ENCODE measurements around the gene ZNF850. TPM values are rescaled to one million over a fixed set of nuclear protein-coding genes. Genes with fewer than 3 reads are reported as not detected.

The ZNF850 gene
- total and polyA plus RNA-seq, 9 of the 15 experiments (the other 6 are each of a cell fraction or from before 2014, with no cell fraction given), result 1.2 to 13.0 (median 5.9) TPM

DNA sequence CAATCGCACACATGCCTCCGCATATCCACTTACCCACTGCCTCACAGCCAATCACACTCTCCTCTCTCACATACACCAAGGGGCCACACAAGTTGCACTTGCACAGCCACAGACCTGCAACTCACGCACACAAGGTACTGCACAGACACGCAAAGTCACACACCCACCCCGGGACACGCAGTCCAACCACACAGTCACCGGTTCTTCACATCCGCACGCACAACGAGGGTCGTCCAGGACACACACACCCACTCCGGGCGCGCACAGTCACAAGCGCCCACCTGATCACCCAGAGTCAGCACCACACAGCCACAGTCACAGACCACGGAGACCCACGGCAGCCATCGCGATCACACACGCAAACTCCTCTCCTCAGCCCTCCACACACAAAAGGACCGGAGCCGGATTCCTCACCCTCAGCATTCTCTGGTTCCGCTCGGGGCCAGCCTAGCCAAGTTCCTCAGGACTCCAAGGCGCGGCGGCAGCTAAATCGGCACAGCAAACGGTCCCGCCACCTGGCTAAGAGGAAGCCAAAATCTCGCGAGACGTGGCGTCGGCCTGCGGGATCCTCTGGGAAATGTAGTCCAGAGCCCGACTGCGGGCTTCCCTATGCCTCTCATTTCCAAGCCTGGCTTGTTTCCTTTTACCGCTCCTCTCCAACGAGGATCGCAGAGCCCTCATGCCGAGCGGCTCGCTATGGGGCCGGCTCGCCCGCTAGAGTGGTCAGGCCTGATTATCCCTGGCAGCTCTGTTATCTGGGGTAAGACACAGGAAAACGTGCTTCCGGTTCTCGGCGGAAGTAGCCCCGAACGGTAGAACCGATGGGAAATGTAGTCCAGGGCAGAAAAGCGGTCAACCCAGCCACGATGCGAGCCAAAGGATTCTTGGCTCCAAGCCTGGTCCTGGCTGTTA lies at the start of gene ZNF850 (continued):
- TF ChIP-seq PHF20 (IDR thresholded peaks at IDR 0.05; ENCODE audit: partially characterized antibody), result no peak
- no peak for TF ChIP-seq HLTF (IDR thresholded peaks at IDR 0.05)
- TF ChIP-seq JUND (IDR thresholded peaks at IDR 0.05; ENCODE audit: borderline replicate concordance, low read depth, low read length), result 0 out of 2 replicates have a peak, but pooled peaks have one; percentile 2
- TF ChIP-seq JUND (tag; IDR thresholded peaks at IDR 0.05; ENCODE audit: borderline replicate concordance, low read depth, low read length), result no peak
- peak; percentile 60 for TF ChIP-seq TAF7 (tag; IDR thresholded peaks at IDR 0.05)
- TF ChIP-seq EHMT2 (IDR thresholded peaks at IDR 0.05), result no peak
- TF ChIP-seq SAFB2 (IDR thresholded peaks at IDR 0.05; ENCODE audit: borderline replicate concordance, low read depth, low read length, severe bottlenecking), result no peak
- TF ChIP-seq ZNF512 (tag; IDR thresholded peaks at IDR 0.05), result no peak
- no peak for TF ChIP-seq TARDBP (IDR thresholded peaks at IDR 0.05)
- TF ChIP-seq ZNF175 (CRISPR knock-in tag; IDR thresholded peaks at IDR 0.05; ENCODE audit: low read depth), result peak; percentile 55; the same call in 1 of the 2 replicates
- TF ChIP-seq POLR3G (IDR thresholded peaks at IDR 0.05; ENCODE audit: extremely low read depth, insufficient read length, insufficient replicate concordance), result no peak
- no peak for TF ChIP-seq ARNT (IDR thresholded peaks at IDR 0.05)
- peak; percentile 76; the same call in 1 of the 2 replicates for TF ChIP-seq ETS1 (conservative IDR thresholded peaks at IDR 0.05; ENCODE audit: control insufficient read depth, low read depth, low read length)
- TF ChIP-seq TAF9B (IDR thresholded peaks at IDR 0.05; ENCODE audit: partially characterized antibody), result peak; percentile 20
- no peak for TF ChIP-seq SLC30A9 (CRISPR knock-in tag; IDR thresholded peaks at IDR 0.05)
- TF ChIP-seq ZFP30 (CRISPR knock-in tag; IDR thresholded peaks at IDR 0.05; ENCODE audit: borderline replicate concordance), result no peak
- no peak for TF ChIP-seq ZNF77 (CRISPR knock-in tag; IDR thresholded peaks at IDR 0.05)
- no peak for TF ChIP-seq CLOCK (CRISPR knock-in tag; IDR thresholded peaks at IDR 0.05; ENCODE audit: borderline replicate concordance)
- TF ChIP-seq, protein P1, sequence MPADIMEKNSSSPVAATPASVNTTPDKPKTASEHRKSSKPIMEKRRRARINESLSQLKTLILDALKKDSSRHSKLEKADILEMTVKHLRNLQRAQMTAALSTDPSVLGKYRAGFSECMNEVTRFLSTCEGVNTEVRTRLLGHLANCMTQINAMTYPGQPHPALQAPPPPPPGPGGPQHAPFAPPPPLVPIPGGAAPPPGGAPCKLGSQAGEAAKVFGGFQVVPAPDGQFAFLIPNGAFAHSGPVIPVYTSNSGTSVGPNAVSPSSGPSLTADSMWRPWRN (IDR thresholded peaks at IDR 0.05; ENCODE audit: low read depth), result no peak
- TF ChIP-seq CBFB (CRISPR knock-in tag; IDR thresholded peaks at IDR 0.05), result no peak
- TF ChIP-seq KLF6 (CRISPR knock-in tag; IDR thresholded peaks at IDR 0.05; ENCODE audit: borderline replicate concordance), result no peak
- no peak for TF ChIP-seq PHB (CRISPR knock-in tag; IDR thresholded peaks at IDR 0.05)
- peak; percentile 68 for TF ChIP-seq NFIC (IDR thresholded peaks at IDR 0.05)

Measured in K562 (cell line).